HepG2 (cell line): ENCODE results near the gene HMGN1. TPM values are rescaled to one million over a fixed set of nuclear protein-coding genes. Genes with fewer than 3 reads are reported as not detected.

Experiments
- CCDC6 ChIP-seq: sonication (generic); formaldehyde crosslinking; IDR thresholded peaks from 2 replicates; pipeline ENCODE4 v1.8.1; 2022; ENCODE audit warnings: mild to moderate bottlenecking, missing genetic modification reagents, moderate library complexity
- GPN1 ChIP-seq: sonication (generic); formaldehyde crosslinking; IDR thresholded peaks from 2 replicates; pipeline ENCODE4 v1.5.1; 2020; ENCODE audit warnings: missing genetic modification reagents, borderline replicate concordance
- HMG20B ChIP-seq: conservative IDR thresholded peaks from 2 replicates; pipeline ENCODE4 v1.6.1; 2016; ENCODE audit warnings: missing genetic modification reagents, missing compliant biosample characterization
- KAT2B ChIP-seq: fragments of 150-350 bp; IDR thresholded peaks from 2 replicates; pipeline ENCODE4 v1.6.1; 2014; ENCODE audit warnings: low read depth, low read length, borderline replicate concordance
- KDM5A ChIP-seq: fragments of 200-600 bp; sonication (generic); IDR thresholded peaks from 2 replicates; pipeline ENCODE4 v1.7.0; 2018; ENCODE audit warnings: antibody characterized with exemption, mild to moderate bottlenecking, low read length, borderline replicate concordance
- KLF6 ChIP-seq: IDR thresholded peaks from 2 replicates; pipeline ENCODE4 v1.8.0; 2016; ENCODE audit warnings: missing biosample characterization, missing genetic modification reagents
- MLX ChIP-seq: IDR thresholded peaks from 2 replicates; pipeline ENCODE4 v1.6.1; 2016
- NFKB2 ChIP-seq: sonication (generic); formaldehyde crosslinking; IDR thresholded peaks from 2 replicates; pipeline ENCODE4 v1.4.0; 2020; ENCODE audit warnings: missing genetic modification reagents, borderline replicate concordance
- PAX8 ChIP-seq: sonication (generic); formaldehyde crosslinking; IDR thresholded peaks from 2 replicates; pipeline ENCODE4 v1.8.0; 2022; ENCODE audit warnings: mild to moderate bottlenecking, missing genetic modification reagents, borderline replicate concordance
- PRDM15 ChIP-seq: sonication (generic); formaldehyde crosslinking; IDR thresholded peaks from 2 replicates; pipeline ENCODE4 v1.4.0; 2020; ENCODE audit warnings: missing genetic modification reagents
- RCOR2 ChIP-seq: IDR thresholded peaks from 2 replicates; pipeline ENCODE4 v1.6.1; 2016; ENCODE audit warnings: missing biosample characterization, missing genetic modification reagents
- RNF219 ChIP-seq: sonication (generic); formaldehyde crosslinking; IDR thresholded peaks from 2 replicates; pipeline ENCODE4 v1.5.0; 2020; ENCODE audit warnings: mild to moderate bottlenecking, missing genetic modification reagents
- ZFP41 ChIP-seq: sonication (generic); formaldehyde crosslinking; IDR thresholded peaks from 2 replicates; pipeline ENCODE4 v1.4.0; 2020; ENCODE audit warnings: mild to moderate bottlenecking, missing genetic modification reagents, borderline replicate concordance
- ZFX ChIP-seq: sonication (generic); formaldehyde crosslinking; IDR thresholded peaks from 2 replicates; pipeline ENCODE4 v1.4.0; 2020; ENCODE audit warnings: mild to moderate bottlenecking, low read depth, missing genetic modification reagents, moderate library complexity
- ZNF281 ChIP-seq: sonication (generic); formaldehyde crosslinking; IDR thresholded peaks from 2 replicates; pipeline ENCODE4 v1.4.0; 2020; ENCODE audit warnings: missing genetic modification reagents, borderline replicate concordance
- ZNF564 ChIP-seq: sonication (generic); formaldehyde crosslinking; IDR thresholded peaks from 2 replicates; pipeline ENCODE4 v1.8.1; 2023; ENCODE audit warnings: mild to moderate bottlenecking, missing genetic modification reagents
- ZNF572 ChIP-seq: sonication (generic); formaldehyde crosslinking; IDR thresholded peaks from 2 replicates; pipeline ENCODE4 v1.5.1; 2020; ENCODE audit warnings: mild to moderate bottlenecking, missing genetic modification reagents
- ZNF616 ChIP-seq: sonication (generic); formaldehyde crosslinking; IDR thresholded peaks from 2 replicates; pipeline ENCODE4 v1.5.0; 2020; ENCODE audit warnings: low read depth, mild to moderate bottlenecking, missing genetic modification reagents
- ZNF776 ChIP-seq: sonication (generic); formaldehyde crosslinking; IDR thresholded peaks from 2 replicates; pipeline ENCODE4 v1.4.0; 2020; ENCODE audit warnings: mild to moderate bottlenecking, missing genetic modification reagents
- polyA plus RNA-seq, 8 experiments: library from polyadenylated mRNA; depleted of rRNA in 3 of 8; stranded (reverse) in 7 of 8; unstranded in 1 of 8; fragments of >200 nt; fragmentation: Illumina TruSeq in 4 of 8; extraction: Trizol in 4 of 8; gene quantifications; 2 replicates each; pipeline versions ENCODE4 v1.2.1 to v1.2.3, GENCODE V29; 2011 to 2016; ENCODE audit warnings: low read depth in 4 of 8, missing spikeins in 1 of 8, mixed read lengths in 1 of 8; ENCODE audit not compliant: insufficient read depth in 1 of 8
- total RNA-seq, 5 experiments: library from RNA; depleted of rRNA; stranded (reverse); fragments of >200 nt; fragmentation: Illumina TruSeq; extraction: Trizol; gene quantifications; 2 replicates each; pipeline ENCODE4 v1.2.3, GENCODE V29; 2016; ENCODE audit warnings: low read depth in 1 of 5

Gene HMGN1
- total and polyA plus RNA-seq, 2 of the 13 experiments (the other 11 are each of a cell fraction or from before 2014, with no cell fraction given), result 104 to 286 TPM

GRCh38 chr21:39313571-39314142 is 35.2 kb downstream of the HMGN1 start, which contains the start of gene BRWD1 (continued):
- no peak for TF ChIP-seq RNF219
- TF ChIP-seq PRDM15 (CRISPR knock-in tag), result no peak; the same call in 1 of the 2 replicates
- TF ChIP-seq ZFX, result peak; percentile 64
- TF ChIP-seq CCDC6, result peak; percentile 76
- peak; percentile 82 for TF ChIP-seq KLF6
- peak; percentile 59; the same call in 1 of the 2 replicates for TF ChIP-seq KDM5A
- TF ChIP-seq ZNF776 (CRISPR knock-in tag), result peak; percentile 84; the same call in 1 of the 2 replicates
- TF ChIP-seq NFKB2 (CRISPR knock-in tag), result peak; percentile 91
- no peak for TF ChIP-seq PAX8
- 0 out of 2 replicates have a peak, but pooled peaks have one; percentile 11 for TF ChIP-seq GPN1
- TF ChIP-seq MLX, result 0 out of 2 replicates have a peak, but pooled peaks have one; percentile 11
- no peak; the same call in 1 of the 2 replicates for TF ChIP-seq ZNF616 (CRISPR knock-in tag)
- 0 out of 2 replicates have a peak, but pooled peaks have one; percentile 57 for TF ChIP-seq HMG20B
- TF ChIP-seq KAT2B, result no peak
- peak; percentile 90 for TF ChIP-seq ZNF564
- TF ChIP-seq ZNF572 (CRISPR knock-in tag), result no peak
- 0 out of 2 replicates have a peak, but pooled peaks have one; percentile 32 for TF ChIP-seq ZFP41 (CRISPR knock-in tag)
- no peak for TF ChIP-seq RCOR2 (CRISPR knock-in tag)
- peak; percentile 99 for TF ChIP-seq ZNF281 (CRISPR knock-in tag)
